Skeletal muscle tissue (tissue), 4 donors: ENCODE data around the gene RBMS3. TPM values are rescaled to one million over a fixed set of nuclear protein-coding genes. Genes with fewer than 3 reads are reported as not detected.

ENCODE experiments used
- H3K27ac ChIP-seq: one replicate; pipeline ENCODE4 v1.7.0; 2013; ENCODE audit warnings: mild to moderate bottlenecking, low read depth, low read length, inconsistent platforms
- H3K27me3 ChIP-seq, 3 donors: one replicate each; pipeline ENCODE4 v1.7.0; 2013; ENCODE audit warnings: low read length in 3 of 3; ENCODE audit not compliant: control insufficient read depth in 3 of 3, insufficient read depth in 3 of 3
- H3K36me3 ChIP-seq, 3 donors: one replicate each; pipeline ENCODE4 v1.7.0; 2013; ENCODE audit warnings: low read length in 3 of 3; ENCODE audit not compliant: control insufficient read depth in 3 of 3, insufficient read depth in 3 of 3
- H3K4me1 ChIP-seq, 3 donors: one replicate each; pipeline ENCODE4 v1.7.0; 2013; ENCODE audit warnings: low read length in 3 of 3, mild to moderate bottlenecking in 3 of 3; ENCODE audit not compliant: control insufficient read depth in 3 of 3, insufficient read depth in 3 of 3
- H3K4me3 ChIP-seq, 3 donors: one replicate each; pipeline ENCODE4 v1.7.0; 2013; ENCODE audit warnings: low read length in 3 of 3
- H3K9ac ChIP-seq, 3 donors: one replicate each; pipeline ENCODE4 v1.7.0; 2013; ENCODE audit warnings: low read length in 3 of 3, mild to moderate bottlenecking in 3 of 3, moderate library complexity in 2 of 3, low read depth in 1 of 3
- H3K9me3 ChIP-seq, 3 donors: one replicate each; pipeline ENCODE4 v1.7.0; 2013; ENCODE audit warnings: low read length in 3 of 3; ENCODE audit not compliant: control insufficient read depth in 3 of 3
- total RNA-seq: library from RNA; depleted of rRNA; stranded (reverse); fragments of >200 nt; gene quantifications from one replicate; pipeline ENCODE4 v1.2.3, GENCODE V29; 2014
- donor health status: Osteomylitis.

Gene RBMS3
- total RNA-seq, 1 donor from 2014 or later = 79.9 TPM

DNA sequence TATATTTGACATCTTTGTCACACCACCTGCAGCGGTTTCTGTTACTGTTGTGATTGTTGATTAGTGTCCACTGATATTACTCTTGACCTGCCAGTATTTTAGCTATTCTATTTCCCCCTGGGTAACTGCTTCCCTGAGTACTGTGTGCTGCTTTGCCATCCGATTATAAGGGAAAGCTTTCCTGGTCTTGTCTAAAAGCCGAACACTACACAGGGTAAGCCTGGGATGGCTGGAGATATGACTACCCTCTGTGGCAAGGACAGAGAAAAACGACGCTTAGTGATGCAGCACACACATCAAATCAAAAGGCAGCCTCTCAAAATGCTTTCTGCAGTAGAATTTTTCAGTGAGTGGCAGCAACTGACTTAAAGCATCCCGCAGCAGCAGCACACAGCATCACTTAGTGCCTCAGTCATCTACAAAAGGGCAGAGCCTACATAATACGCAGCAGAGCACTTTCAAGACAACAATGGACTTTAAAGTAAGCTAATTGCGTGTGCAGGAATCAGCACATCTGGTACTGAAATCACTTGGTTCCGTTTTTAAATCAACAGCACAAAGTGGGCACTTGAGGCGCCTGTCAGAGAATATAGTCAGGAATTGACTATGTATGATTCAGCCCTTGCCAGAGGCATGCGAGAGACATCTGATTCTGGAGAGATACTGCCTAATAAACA is 669.2 kb downstream of the RBMS3 start:
- Histone ChIP-seq H3K9ac (no peak overlapping the region), H3K27ac (no peak overlapping the region), H3K9me3 (no peaks in the 10 kb centered on the region), H3K4me3 (no peak overlapping the region), H3K4me1 (no peaks in the 10 kb centered on the region), H3K27me3 (no peaks in the 10 kb centered on the region), H3K36me3 (no peaks in the 10 kb centered on the region)

DNA sequence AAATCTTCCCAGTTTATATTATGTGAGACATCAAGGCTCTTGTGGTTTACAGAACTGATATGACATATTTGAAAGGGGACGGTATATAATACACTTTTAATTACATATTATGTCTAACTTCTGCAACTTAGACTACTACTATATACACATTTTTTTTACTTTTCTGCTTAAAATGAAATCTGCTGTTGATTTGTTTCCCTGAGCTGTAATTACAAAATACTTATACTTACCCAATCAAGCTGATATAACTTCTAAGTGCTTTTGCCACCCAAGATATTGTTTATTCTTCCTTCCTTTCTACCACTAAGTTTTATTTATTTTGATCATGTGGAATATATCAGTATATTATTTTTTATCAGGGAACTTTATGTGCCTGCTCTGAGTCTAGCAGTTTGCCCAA is 671.6 kb downstream of the RBMS3 start:
- Histone ChIP-seq H3K9ac (no peak overlapping the region), H3K9me3 (no peaks in the 10 kb centered on the region), H3K27ac (no peak overlapping the region), H3K4me1 (no peaks in the 10 kb centered on the region), H3K36me3 (no peaks in the 10 kb centered on the region), H3K4me3 (no peak overlapping the region), H3K27me3 (no peaks in the 10 kb centered on the region)

DNA sequence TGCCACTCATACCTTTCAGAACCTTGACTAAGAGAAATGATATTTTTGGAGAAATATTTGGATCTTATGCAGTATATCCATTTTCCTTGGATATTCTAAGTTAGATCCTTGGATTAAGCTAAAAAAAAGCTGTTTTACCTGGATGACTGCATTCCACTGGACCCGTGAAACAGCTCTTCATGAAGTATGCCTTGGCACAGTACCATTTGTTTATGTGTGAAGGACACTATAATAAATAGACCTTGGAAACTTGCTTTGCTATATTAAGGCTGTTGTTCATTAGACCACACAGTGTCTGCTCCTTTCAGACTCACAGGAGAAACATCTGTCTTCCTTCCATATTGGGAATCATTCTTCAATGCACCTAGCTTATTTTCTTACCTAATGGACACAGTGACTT is 674.5 kb downstream of the RBMS3 start:
- H3K4me1 ChIP-seq = no peaks in the 10 kb centered on the region
- no peak overlapping the region for H3K27ac ChIP-seq
- no peak overlapping the region for H3K4me3 ChIP-seq
- no peaks in the 10 kb centered on the region for H3K36me3 ChIP-seq
- no peak overlapping the region for H3K9ac ChIP-seq
- no peaks in the 10 kb centered on the region for H3K9me3 ChIP-seq
- no peaks in the 10 kb centered on the region for H3K27me3 ChIP-seq

DNA sequence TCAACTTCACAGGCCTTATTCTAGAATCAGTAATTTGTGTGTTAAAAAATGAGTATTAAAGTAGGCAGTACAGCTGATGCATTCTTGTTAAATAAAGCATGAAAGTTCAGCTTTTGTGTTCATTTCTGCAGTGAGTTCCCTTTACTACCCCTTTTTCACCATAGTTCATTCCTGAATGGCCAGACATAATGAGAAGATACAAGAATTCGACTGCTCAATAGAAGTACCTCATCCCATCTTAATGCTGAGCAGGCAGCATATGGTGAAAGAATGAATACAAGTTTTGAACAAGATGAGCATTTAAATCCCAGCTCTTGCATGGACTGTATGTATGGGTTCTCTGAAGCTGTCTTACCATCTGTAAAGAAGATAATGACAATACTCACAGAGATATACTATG is 677.9 kb downstream of the RBMS3 start:
- H3K36me3 ChIP-seq = no peaks in the 10 kb centered on the region
- H3K27me3 ChIP-seq = no peaks in the 10 kb centered on the region
- no peak overlapping the region for H3K4me3 ChIP-seq
- H3K27ac ChIP-seq = no peak overlapping the region
- H3K4me1 ChIP-seq = no peaks in the 10 kb centered on the region
- no peaks in the 10 kb centered on the region for H3K9me3 ChIP-seq
- H3K9ac ChIP-seq = no peak overlapping the region

DNA sequence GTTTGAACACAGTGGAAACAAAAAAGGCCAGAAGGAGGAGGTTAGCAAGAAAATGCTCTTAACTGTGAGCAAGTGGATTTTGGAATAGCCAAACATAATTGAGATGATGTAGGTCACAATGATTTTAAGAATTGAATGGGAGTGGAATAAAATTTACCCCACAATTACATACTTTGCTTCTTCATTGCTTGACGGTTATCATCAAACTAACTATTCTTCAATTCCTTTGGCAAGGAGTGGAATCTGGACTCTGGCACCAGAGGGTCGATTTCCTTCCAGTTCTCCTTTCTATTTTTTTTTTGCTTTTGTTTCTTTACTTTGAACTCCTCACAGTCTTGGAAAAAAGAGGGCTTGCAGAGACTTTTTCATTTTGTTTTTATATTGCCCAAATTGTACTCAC is 691.0 kb downstream of the RBMS3 start:
- Histone ChIP-seq H3K4me1 (no peaks in the 10 kb centered on the region), H3K36me3 (peaks cover 0 to 2% (median 0%) of the 10 kb centered on the region in 3 donors), H3K9ac (no peak overlapping the region), H3K4me3 (no peak overlapping the region), H3K27ac (no peak overlapping the region), H3K9me3 (no peaks in the 10 kb centered on the region), H3K27me3 (no peaks in the 10 kb centered on the region)

DNA sequence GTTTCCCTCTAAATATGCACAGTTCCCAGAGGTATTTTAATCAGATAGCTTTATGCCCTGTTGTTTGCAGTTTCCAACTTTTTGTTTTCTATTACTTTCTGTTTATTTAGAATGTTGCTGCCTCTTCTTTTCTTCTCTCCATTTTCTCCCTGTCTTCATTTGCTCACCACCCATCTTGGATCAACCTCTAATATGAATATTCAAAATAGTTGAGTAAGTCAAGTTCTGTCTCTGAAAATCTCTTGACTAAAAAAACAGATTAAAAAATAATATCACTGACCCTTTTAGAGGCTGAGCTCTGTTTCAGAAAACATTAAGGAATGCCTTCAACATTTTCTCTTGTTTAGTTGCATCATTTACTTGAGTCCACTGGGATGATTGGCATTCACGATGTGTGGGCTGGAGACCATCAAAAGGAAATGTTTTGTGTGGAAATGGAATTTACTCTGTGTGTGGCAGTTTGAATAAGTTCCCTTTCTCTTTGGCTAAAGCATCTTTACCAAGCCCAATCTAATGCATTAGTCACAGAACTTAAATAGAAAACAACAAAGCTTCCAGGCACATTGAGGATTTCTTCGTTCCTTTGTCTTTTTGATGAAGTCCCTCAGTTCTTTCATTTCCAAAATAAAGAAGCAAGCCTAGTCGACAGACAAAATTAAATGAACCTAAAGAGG is 691.6 kb downstream of the RBMS3 start:
- no peak overlapping the region for H3K9ac ChIP-seq
- no peak overlapping the region for H3K27ac ChIP-seq
- no peaks in the 10 kb centered on the region for H3K27me3 ChIP-seq
- peaks cover 0 to 2% (median 0%) of the 10 kb centered on the region in 3 donors for H3K36me3 ChIP-seq
- H3K4me3 ChIP-seq = no peak overlapping the region
- H3K4me1 ChIP-seq = no peaks in the 10 kb centered on the region
- H3K9me3 ChIP-seq = no peaks in the 10 kb centered on the region

DNA sequence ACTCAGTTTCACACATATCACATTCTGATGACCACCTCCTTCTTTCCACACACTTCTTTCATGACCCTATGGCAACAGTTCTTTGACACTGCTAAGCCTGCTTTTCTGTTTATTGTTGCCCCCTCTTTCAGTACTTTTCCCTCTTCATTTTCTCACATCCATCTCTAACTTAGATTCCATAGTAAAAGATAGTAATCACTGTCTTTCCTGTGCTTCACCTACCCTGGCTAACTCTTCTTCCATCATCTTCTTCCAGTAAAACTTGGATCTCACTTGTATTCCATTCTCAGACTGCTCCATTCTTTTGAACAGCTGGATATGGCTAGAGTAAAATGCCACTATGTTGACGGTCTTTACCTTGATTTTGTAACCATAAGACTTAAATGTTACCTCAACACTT is 692.9 kb downstream of the RBMS3 start:
- Histone ChIP-seq H3K36me3 (peaks cover 0 to 2% (median 0%) of the 10 kb centered on the region in 3 donors), H3K27me3 (no peaks in the 10 kb centered on the region), H3K27ac (no peak overlapping the region), H3K9ac (no peak overlapping the region), H3K4me3 (no peak overlapping the region), H3K9me3 (no peaks in the 10 kb centered on the region), H3K4me1 (no peaks in the 10 kb centered on the region)

DNA sequence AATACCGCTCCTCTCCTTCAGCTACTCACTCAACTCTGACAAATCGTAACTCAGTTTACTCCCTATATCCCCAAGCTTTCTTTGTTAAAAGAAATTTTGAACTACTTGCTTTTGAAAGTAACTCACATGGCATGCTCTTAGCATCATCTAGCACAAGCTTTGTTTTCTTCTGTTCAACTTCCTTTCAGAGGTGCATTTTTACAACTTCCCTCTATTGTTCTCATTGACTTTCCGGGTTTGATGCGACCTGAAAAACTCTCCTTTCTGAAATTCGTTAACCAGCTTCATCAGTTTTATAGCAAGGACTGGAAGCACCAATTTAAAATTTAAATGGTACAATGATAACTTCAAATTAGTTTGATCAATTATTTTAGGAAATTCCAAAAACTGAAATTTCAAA is 696.0 kb downstream of the RBMS3 start:
- Histone ChIP-seq H3K4me1 (no peaks in the 10 kb centered on the region), H3K9me3 (no peaks in the 10 kb centered on the region), H3K9ac (no peak overlapping the region), H3K27ac (no peak overlapping the region), H3K27me3 (no peaks in the 10 kb centered on the region), H3K4me3 (no peak overlapping the region), H3K36me3 (peaks cover 0 to 2% (median 0%) of the 10 kb centered on the region in 3 donors)

DNA sequence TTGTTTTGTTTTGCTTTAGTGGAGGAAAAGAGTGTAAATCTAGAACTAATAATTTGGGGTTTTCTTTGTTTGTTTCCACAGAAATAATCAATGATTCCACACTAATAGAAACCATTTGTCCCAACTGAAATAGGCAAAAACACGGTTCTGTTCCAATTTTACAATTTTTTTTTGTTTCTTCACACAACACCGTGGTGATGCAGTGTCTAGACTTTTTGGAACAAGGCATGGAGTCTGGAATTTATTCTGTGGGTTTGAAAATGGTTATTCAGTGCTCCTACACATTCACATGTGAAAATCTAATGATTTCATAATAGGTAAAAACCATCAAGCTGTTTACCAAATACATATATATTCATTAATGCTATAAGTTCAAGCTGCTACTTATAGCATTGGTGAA is 696.5 kb downstream of the RBMS3 start:
- Histone ChIP-seq H3K27ac (no peak overlapping the region), H3K36me3 (peaks cover 0 to 2% (median 0%) of the 10 kb centered on the region in 3 donors), H3K4me3 (no peak overlapping the region)

DNA sequence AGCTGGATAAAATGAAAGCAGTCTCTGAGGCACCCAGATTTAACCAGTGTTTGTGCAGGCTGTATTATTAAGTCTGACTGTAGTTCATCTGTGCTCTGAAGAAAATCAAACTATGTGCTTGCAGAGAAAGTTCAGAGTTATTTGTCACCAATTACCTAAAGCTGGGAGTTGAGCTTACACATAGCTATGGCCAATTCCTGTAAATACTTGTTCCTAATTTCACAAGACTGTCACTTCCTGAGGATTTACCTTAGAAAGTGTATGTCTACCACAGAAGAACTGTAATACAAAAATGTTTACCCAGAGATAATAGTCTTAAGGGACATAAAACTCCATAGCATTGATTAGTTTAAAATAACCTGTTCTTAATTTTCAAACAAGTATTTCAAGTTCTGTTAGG is 697.2 kb downstream of the RBMS3 start:
- Histone ChIP-seq H3K27ac (no peak overlapping the region), H3K9me3 (no peaks in the 10 kb centered on the region), H3K27me3 (no peaks in the 10 kb centered on the region), H3K4me3 (no peak overlapping the region), H3K4me1 (no peaks in the 10 kb centered on the region), H3K36me3 (peaks cover 0 to 2% (median 0%) of the 10 kb centered on the region in 3 donors), H3K9ac (no peak overlapping the region)

More for the DNA sequence above, 696.5 kb downstream of the RBMS3 start:
- Histone ChIP-seq H3K9me3 (no peaks in the 10 kb centered on the region), H3K27me3 (no peaks in the 10 kb centered on the region), H3K4me1 (no peaks in the 10 kb centered on the region), H3K9ac (no peak overlapping the region)
